ENCODE measurements around the gene SCN3A.

Gene SCN3A

GRCh38 chr2:165203689-165204559 is at the start of gene SCN3A:
TSS of gene SCN3A (minus strand) at chr2:165204050. CDS start at chr2:165176394, 27,656 bp downstream.
- no peak for DNase-seq (ENCODE audit: low spot score)

- no peak for DNase-seq (ENCODE audit: low spot score)
Observed at GRCh38 chr2:165253178-165253577, 49.3 kb upstream of the SCN3A start.

GRCh38 chr2:165251366-165251765 is 47.5 kb upstream of the SCN3A start:
- DNase-seq (ENCODE audit: low spot score): no peak

- DNase-seq (ENCODE audit: low spot score): no peak
Observed at GRCh38 chr2:165248238-165248637, 44.4 kb upstream of the SCN3A start.

GRCh38 chr2:165245081-165245793 is 41.4 kb upstream of the SCN3A start:
- DNase-seq (ENCODE audit: low spot score): no peak

GRCh38 chr2:165240916-165241315 is 37.1 kb upstream of the SCN3A start:
- DNase-seq (ENCODE audit: low spot score): no peak

GRCh38 chr2:165239856-165240515 is 36.1 kb upstream of the SCN3A start:
- no peak for DNase-seq (ENCODE audit: low spot score)

GRCh38 chr2:165239230-165239629 is 35.4 kb upstream of the SCN3A start, which contains the start of gene SCN2A:
TSS of gene SCN2A (plus strand) at chr2:165239414. CDS start at chr2:165295824, 56,410 bp downstream.
- DNase-seq (ENCODE audit: low spot score): no peak

GRCh38 chr2:165238295-165238694 is 34.4 kb upstream of the SCN3A start:
- no peak for DNase-seq (ENCODE audit: low spot score)

GRCh38 chr2:165237056-165237455 is 33.2 kb upstream of the SCN3A start:
- DNase-seq (ENCODE audit: low spot score): no peak

GRCh38 chr2:165227571-165227970 is 23.7 kb upstream of the SCN3A start:
- no peak for DNase-seq (ENCODE audit: low spot score)

GRCh38 chr2:165224941-165225340 is 21.1 kb upstream of the SCN3A start:
- DNase-seq (ENCODE audit: low spot score): no peak

- DNase-seq (ENCODE audit: low spot score): no peak
Observed at GRCh38 chr2:165219481-165219880, 15.6 kb upstream of the SCN3A start.

GRCh38 chr2:165214093-165214492 is 10.2 kb upstream of the SCN3A start:
- DNase-seq (ENCODE audit: low spot score): no peak

- no peak for DNase-seq (ENCODE audit: low spot score)
Observed at GRCh38 chr2:165208094-165208493, 4.2 kb upstream of the SCN3A start.

GRCh38 chr2:165205865-165206264 is 2.0 kb upstream of the SCN3A start:
- DNase-seq (ENCODE audit: low spot score): no peak

GRCh38 chr2:165202239-165202638 is 1.6 kb downstream of the SCN3A start:
- no peak for DNase-seq (ENCODE audit: low spot score)

GRCh38 chr2:165198181-165198580 is 5.7 kb downstream of the SCN3A start:
- no peak for DNase-seq (ENCODE audit: low spot score)

- no peak for DNase-seq (ENCODE audit: low spot score)
Observed at GRCh38 chr2:165197346-165197745, 6.5 kb downstream of the SCN3A start.

GRCh38 chr2:165196411-165196810 is 7.4 kb downstream of the SCN3A start:
- DNase-seq (ENCODE audit: low spot score): no peak

- no peak for DNase-seq (ENCODE audit: low spot score)
Observed at GRCh38 chr2:165193178-165193777, 10.6 kb downstream of the SCN3A start.

- DNase-seq (ENCODE audit: low spot score): no peak
Observed at GRCh38 chr2:165192729-165193128, 11.1 kb downstream of the SCN3A start.
